SK-N-SH (cell line): ENCODE data around the gene RBMS3. TPM values are rescaled to one million over a fixed set of nuclear protein-coding genes. Genes with fewer than 3 reads are reported as not detected.
"Not testable (repeated sequence)": the region's sequence is repeated elsewhere in the genome, so short reads cannot be mapped to it uniquely, and the experiment has no call there.

Experiments
- CTCF ChIA-PET: fragments of 300-600, 350-600 bp; formaldehyde crosslinking; extraction: SDS; loops from one replicate; lab custom pipeline; 2021; lab: Yijun Ruan, JAX
- POLR2A ChIA-PET: fragments of 350-600 bp; sonication (Branson Sonifier 250); formaldehyde crosslinking; extraction: SDS; loops from one replicate; lab custom pipeline; 2020; ENCODE audit warnings: antibody characterized with exemption, inconsistent platforms; lab: Yijun Ruan, JAX
- DNase-seq: peaks from one replicate; pipeline ENCODE4 v3.0.0; 2012
- H2AFZ ChIP-seq: fragments of 200-600 bp; sonication (generic); 2 replicates; pipeline ENCODE4 v1.8.1; 2016; ENCODE audit warnings: antibody characterized with exemption, mild to moderate bottlenecking, low read depth
- H3F3A ChIP-seq: fragments of 200-600 bp; sonication (generic); replicated peaks from 2 replicates; pipeline ENCODE3; 2016; ENCODE audit warnings: antibody characterized with exemption, mild to moderate bottlenecking; ENCODE audit not compliant: insufficient read depth
- H3K27ac ChIP-seq, 2 experiments: fragments of 200-500 bp in 1 of 2; fragments of 200-600 bp in 1 of 2; sonication (Bioruptor generic) in 1 of 2; sonication (generic), shearing (Covaris generic) in 1 of 2; 2 replicates each; pipeline versions ENCODE4 v1.5.1 to v1.6.1; 2014 to 2016; ENCODE audit warnings: low read depth in 2 of 2, inconsistent platforms in 1 of 2, low read length in 1 of 2, mild to moderate bottlenecking in 1 of 2, mixed read lengths in 1 of 2
- H3K27me3 ChIP-seq: fragments of 200-600 bp; sonication (generic), shearing (Covaris generic); 2 replicates; pipeline ENCODE4 v1.6.1; 2016; ENCODE audit warnings: mixed run types; ENCODE audit not compliant: insufficient read depth
- H3K36me3 ChIP-seq, 2 experiments: fragments of 200-500 bp in 1 of 2; fragments of 200-600 bp in 1 of 2; sonication (Bioruptor generic) in 1 of 2; sonication (generic) in 1 of 2; replicated peaks in 1 of 2; 2 replicates each; pipeline versions ENCODE3 to v1.5.1; 2014 to 2016; ENCODE audit warnings: low read length in 1 of 2, mild to moderate bottlenecking in 1 of 2; ENCODE audit not compliant: insufficient read depth in 2 of 2, control insufficient read depth in 1 of 2
- H3K4me1 ChIP-seq, 2 experiments: fragments of 200-500 bp in 1 of 2; fragments of 200-600 bp in 1 of 2; sonication (Bioruptor generic) in 1 of 2; sonication (generic), shearing (Covaris generic) in 1 of 2; 2 replicates each; pipeline versions ENCODE4 v1.5.1 to v1.6.1; 2014 to 2016; ENCODE audit warnings: low read depth in 1 of 2, low read length in 1 of 2, mixed run types in 1 of 2; ENCODE audit not compliant: insufficient read depth in 2 of 2, control insufficient read depth in 1 of 2
- H3K4me2 ChIP-seq: fragments of 200-600 bp; sonication (generic), shearing (Covaris generic); 2 replicates; pipeline ENCODE4 v1.6.1; 2017; ENCODE audit warnings: mixed run types
- H3K4me3 ChIP-seq, 2 experiments: fragments of 200-500 bp in 1 of 2; fragments of 200-600 bp in 1 of 2; sonication (Bioruptor generic) in 1 of 2; sonication (generic), shearing (Covaris generic) in 1 of 2; 2 replicates each; pipeline versions ENCODE4 v1.5.1 to v1.8.1; 2014 to 2016; ENCODE audit warnings: low read depth in 2 of 2, inconsistent platforms in 1 of 2, low read length in 1 of 2, mild to moderate bottlenecking in 1 of 2, mixed read lengths in 1 of 2, moderate library complexity in 1 of 2
- H3K79me2 ChIP-seq: fragments of 200-600 bp; sonication (generic); 2 replicates; pipeline ENCODE4 v1.8.1; 2017; ENCODE audit warnings: mild to moderate bottlenecking; ENCODE audit not compliant: insufficient read depth
- H3K9ac ChIP-seq: fragments of 200-600 bp; sonication (generic); 2 replicates; pipeline ENCODE4 v1.6.1; 2017; ENCODE audit warnings: mixed run types
- H3K9me2 ChIP-seq: fragments of 200-600 bp; sonication (generic); 2 replicates; pipeline ENCODE4 v1.6.1; 2017; ENCODE audit warnings: mixed run types
- H3K9me3 ChIP-seq: fragments of 200-600 bp; sonication (generic); 2 replicates; pipeline ENCODE4 v1.6.1; 2017; ENCODE audit warnings: mixed run types, mild to moderate bottlenecking, moderate library complexity
- H4K20me1 ChIP-seq: fragments of 200-600 bp; sonication (generic); 2 replicates; pipeline ENCODE4 v1.6.1; 2017; ENCODE audit warnings: mild to moderate bottlenecking, mixed run types; ENCODE audit not compliant: insufficient read depth
- CHD2 ChIP-seq: fragments of 150-350 bp; IDR thresholded peaks from 2 replicates; pipeline ENCODE4 v1.6.1; 2018; ENCODE audit warnings: low read length; ENCODE audit not compliant: partially characterized antibody
- FOSL2 ChIP-seq: IDR thresholded peaks from 2 replicates; pipeline ENCODE4 v1.4.0; 2012; ENCODE audit warnings: low read depth, mild to moderate bottlenecking, moderate library complexity, borderline replicate concordance
- FOXM1 ChIP-seq: IDR thresholded peaks from 2 replicates; pipeline ENCODE4 v1.4.0; 2012; ENCODE audit warnings: low read depth, mild to moderate bottlenecking
- GABPA ChIP-seq: IDR thresholded peaks from 2 replicates; pipeline ENCODE4 v1.4.0; 2012; ENCODE audit warnings: low read depth, mild to moderate bottlenecking
- NFIC ChIP-seq: IDR thresholded peaks from 2 replicates; pipeline ENCODE4 v1.4.0; 2012; ENCODE audit warnings: borderline replicate concordance
- POLR2AphosphoS5 ChIP-seq: IDR thresholded peaks from 2 replicates; pipeline ENCODE4 v1.6.1; 2012; ENCODE audit warnings: low read depth, low read length
- RCOR1 ChIP-seq: fragments of 150-350 bp; IDR thresholded peaks from 2 replicates; pipeline ENCODE4 v1.6.1; 2017; ENCODE audit warnings: antibody characterized with exemption, low read length
- RFX5 ChIP-seq: IDR thresholded peaks from 2 replicates; pipeline ENCODE4 v1.6.1; 2012; ENCODE audit warnings: mild to moderate bottlenecking, improper control_type of control experiment, low read length
- TAF1 ChIP-seq: IDR thresholded peaks from 2 replicates; pipeline ENCODE4 v1.6.1; 2012; ENCODE audit warnings: low read depth, mild to moderate bottlenecking, low read length, moderate library complexity, borderline replicate concordance
- TCF12 ChIP-seq: IDR thresholded peaks from 2 replicates; pipeline ENCODE4 v1.4.0; 2012
- YY1 ChIP-seq: IDR thresholded peaks from 2 replicates; pipeline ENCODE4 v1.4.0; 2012; ENCODE audit warnings: low read depth, mild to moderate bottlenecking
- WGBS: methylation state at CpG from one replicate; pipeline ENCODE4 v1.1.6; 2017; ENCODE audit warnings: low lambda C conversion rate; 5-methylcytosine and 5-hydroxymethylcytosine counted together
- polyA plus RNA-seq, 3 experiments: library from polyadenylated mRNA; depleted of rRNA; stranded (reverse); fragments of >200 nt; gene quantifications; 2 replicates each; pipeline ENCODE4 v1.2.3, GENCODE V29; 2012
- TF ChIP-seq, protein P1 (sequence below): IDR thresholded peaks from 2 replicates; pipeline ENCODE4 v1.4.0; 2012; ENCODE audit warnings: low read depth, borderline replicate concordance
- TF ChIP-seq, protein P2 (sequence below): fragments of 200-600 bp; sonication (generic); IDR thresholded peaks from 2 replicates; pipeline ENCODE4 v1.6.1; 2017; ENCODE audit warnings: antibody characterized with exemption, mild to moderate bottlenecking, moderate library complexity
- TF ChIP-seq, protein P3 (sequence below): fragments of 150-350 bp; IDR thresholded peaks from 2 replicates; pipeline ENCODE4 v1.6.1; 2017; ENCODE audit warnings: antibody characterized with exemption, low read length, low read depth, borderline replicate concordance
- TF ChIP-seq, protein P4 (sequence below): IDR thresholded peaks from 2 replicates; pipeline ENCODE4 v1.4.0; 2012; ENCODE audit warnings: low read depth
- TF ChIP-seq, protein P5 (sequence below): IDR thresholded peaks from 2 replicates; pipeline ENCODE4 v1.4.0; 2012; ENCODE audit warnings: low read depth, borderline replicate concordance

Gene RBMS3
- polyA plus RNA-seq, 1 of the 3 experiments (the other 2 are of a cell fraction), result 8.2 TPM

DNA sequence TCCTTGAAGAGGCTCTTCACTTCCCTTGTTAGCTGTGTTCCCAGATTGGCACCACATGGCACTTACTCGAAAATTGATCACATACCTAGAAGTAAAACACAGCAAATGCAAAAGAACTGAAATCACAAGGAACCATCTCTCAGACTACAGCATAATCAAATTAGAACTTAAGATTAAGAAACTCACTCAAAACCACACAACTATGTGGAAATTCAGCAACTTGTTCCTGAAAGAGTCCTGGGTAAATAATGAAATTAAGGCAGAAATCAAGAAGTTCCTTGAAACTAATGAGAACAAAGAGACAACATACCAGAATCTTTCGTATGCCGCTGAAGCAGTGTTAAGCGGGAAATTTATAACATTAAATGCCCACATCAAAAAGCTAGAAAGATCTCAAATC lies 759.3 kb downstream of the RBMS3 start:
- H3K27ac ChIP-seq, result no peak overlapping the region
- ChIA-PET POLR2A (no interaction called here), CTCF (interaction anchor here (0.7 to 6.5 kb wide), 6 partner anchors 11 to 1124 kb away, joined by 3 to 193 read pairs (median 24); no protein-coding TSS in a partner anchor)
- no peaks in the 10 kb centered on the region for H3K27me3 ChIP-seq
- H3K79me2 ChIP-seq, result no peaks in the 10 kb centered on the region
- H3K4me2 ChIP-seq, result no peak overlapping the region
- TF ChIP-seq, protein P1, sequence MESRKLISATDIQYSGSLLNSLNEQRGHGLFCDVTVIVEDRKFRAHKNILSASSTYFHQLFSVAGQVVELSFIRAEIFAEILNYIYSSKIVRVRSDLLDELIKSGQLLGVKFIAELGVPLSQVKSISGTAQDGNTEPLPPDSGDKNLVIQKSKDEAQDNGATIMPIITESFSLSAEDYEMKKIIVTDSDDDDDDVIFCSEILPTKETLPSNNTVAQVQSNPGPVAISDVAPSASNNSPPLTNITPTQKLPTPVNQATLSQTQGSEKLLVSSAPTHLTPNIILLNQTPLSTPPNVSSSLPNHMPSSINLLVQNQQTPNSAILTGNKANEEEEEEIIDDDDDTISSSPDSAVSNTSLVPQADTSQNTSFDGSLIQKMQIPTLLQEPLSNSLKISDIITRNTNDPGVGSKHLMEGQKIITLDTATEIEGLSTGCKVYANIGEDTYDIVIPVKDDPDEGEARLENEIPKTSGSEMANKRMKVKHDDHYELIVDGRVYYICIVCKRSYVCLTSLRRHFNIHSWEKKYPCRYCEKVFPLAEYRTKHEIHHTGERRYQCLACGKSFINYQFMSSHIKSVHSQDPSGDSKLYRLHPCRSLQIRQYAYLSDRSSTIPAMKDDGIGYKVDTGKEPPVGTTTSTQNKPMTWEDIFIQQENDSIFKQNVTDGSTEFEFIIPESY, result no peak
- TF ChIP-seq TCF12 (no peak), YY1 (no peak), RCOR1 (no peak), RFX5 (no peak), FOSL2 (no peak), NFIC (no peak), GABPA (no peak), FOXM1 (no peak), POLR2AphosphoS5 (no peak), CHD2 (no peak), TAF1 (no peak)
- TF ChIP-seq, protein P2, sequence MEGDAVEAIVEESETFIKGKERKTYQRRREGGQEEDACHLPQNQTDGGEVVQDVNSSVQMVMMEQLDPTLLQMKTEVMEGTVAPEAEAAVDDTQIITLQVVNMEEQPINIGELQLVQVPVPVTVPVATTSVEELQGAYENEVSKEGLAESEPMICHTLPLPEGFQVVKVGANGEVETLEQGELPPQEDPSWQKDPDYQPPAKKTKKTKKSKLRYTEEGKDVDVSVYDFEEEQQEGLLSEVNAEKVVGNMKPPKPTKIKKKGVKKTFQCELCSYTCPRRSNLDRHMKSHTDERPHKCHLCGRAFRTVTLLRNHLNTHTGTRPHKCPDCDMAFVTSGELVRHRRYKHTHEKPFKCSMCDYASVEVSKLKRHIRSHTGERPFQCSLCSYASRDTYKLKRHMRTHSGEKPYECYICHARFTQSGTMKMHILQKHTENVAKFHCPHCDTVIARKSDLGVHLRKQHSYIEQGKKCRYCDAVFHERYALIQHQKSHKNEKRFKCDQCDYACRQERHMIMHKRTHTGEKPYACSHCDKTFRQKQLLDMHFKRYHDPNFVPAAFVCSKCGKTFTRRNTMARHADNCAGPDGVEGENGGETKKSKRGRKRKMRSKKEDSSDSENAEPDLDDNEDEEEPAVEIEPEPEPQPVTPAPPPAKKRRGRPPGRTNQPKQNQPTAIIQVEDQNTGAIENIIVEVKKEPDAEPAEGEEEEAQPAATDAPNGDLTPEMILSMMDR, result no peak
- TF ChIP-seq, protein P3, sequence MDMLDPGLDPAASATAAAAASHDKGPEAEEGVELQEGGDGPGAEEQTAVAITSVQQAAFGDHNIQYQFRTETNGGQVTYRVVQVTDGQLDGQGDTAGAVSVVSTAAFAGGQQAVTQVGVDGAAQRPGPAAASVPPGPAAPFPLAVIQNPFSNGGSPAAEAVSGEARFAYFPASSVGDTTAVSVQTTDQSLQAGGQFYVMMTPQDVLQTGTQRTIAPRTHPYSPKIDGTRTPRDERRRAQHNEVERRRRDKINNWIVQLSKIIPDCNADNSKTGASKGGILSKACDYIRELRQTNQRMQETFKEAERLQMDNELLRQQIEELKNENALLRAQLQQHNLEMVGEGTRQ, result no peak
- TF ChIP-seq, protein P4, sequence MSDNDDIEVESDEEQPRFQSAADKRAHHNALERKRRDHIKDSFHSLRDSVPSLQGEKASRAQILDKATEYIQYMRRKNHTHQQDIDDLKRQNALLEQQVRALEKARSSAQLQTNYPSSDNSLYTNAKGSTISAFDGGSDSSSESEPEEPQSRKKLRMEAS, result no peak
- TF ChIP-seq, protein P5, sequence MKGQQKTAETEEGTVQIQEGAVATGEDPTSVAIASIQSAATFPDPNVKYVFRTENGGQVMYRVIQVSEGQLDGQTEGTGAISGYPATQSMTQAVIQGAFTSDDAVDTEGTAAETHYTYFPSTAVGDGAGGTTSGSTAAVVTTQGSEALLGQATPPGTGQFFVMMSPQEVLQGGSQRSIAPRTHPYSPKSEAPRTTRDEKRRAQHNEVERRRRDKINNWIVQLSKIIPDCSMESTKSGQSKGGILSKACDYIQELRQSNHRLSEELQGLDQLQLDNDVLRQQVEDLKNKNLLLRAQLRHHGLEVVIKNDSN, result no peak
- no peak overlapping the region for H3K4me3 ChIP-seq
- DNase-seq, result no peak
- no peaks in the 10 kb centered on the region for H3K9me3 ChIP-seq
- no peaks in the 10 kb centered on the region for H3F3A ChIP-seq
- H3K36me3 ChIP-seq, result no peaks in the 10 kb centered on the region
- H4K20me1 ChIP-seq, result no peaks in the 10 kb centered on the region
- WGBS, result 93% methylated on average over 4 of the region's 4 CpGs
- no peak overlapping the region for H2AFZ ChIP-seq
- H3K9me2 ChIP-seq, result no peaks in the 10 kb centered on the region
- H3K4me1 ChIP-seq, result peaks cover 8 to 20% of the 10 kb centered on the region in 2 experiments
- no peak overlapping the region for H3K9ac ChIP-seq

DNA sequence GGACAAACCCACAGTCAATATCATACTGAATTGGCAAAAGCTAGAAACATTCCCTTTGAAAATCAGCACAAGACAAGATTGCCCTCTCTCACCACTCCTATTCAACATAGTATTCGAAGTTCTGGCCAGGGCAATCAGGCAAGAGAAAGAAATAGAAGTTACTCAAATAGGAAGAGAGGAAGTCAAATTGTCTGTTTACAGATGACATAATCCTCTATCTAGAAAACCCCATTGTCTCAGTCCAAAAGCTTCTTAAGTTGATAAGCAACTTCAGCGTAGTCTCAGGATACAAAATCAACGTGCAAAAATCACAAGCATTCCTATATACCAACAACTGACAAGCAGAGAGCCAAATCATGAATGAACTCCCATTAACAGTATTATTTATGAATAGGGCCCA lies 760.6 kb downstream of the RBMS3 start:
- H3K36me3 ChIP-seq, H4K20me1 ChIP-seq, H3K9me3 ChIP-seq, H3K4me2 ChIP-seq, H3K4me3 ChIP-seq, H3K9ac ChIP-seq, H3F3A ChIP-seq, POLR2A ChIA-PET, DNase-seq, H3K79me2 ChIP-seq, H3K27me3 ChIP-seq, H2AFZ ChIP-seq, H3K9me2 ChIP-seq, H3K27ac ChIP-seq: not testable (repeated sequence)
- peaks cover 8 to 20% of the 10 kb centered on the region in 2 experiments for H3K4me1 ChIP-seq
- WGBS, result 58% methylated on average over 3 of the region's 3 CpGs
- CTCF ChIA-PET, result interaction anchor here (0.7 to 6.5 kb wide), 32 partner anchors 8 to 710 kb away, joined by 3 to 193 read pairs (median 6); no protein-coding TSS in a partner anchor
